HepG2 (cell line): ENCODE results near the gene DNAJA2. TPM values are rescaled to one million over a fixed set of nuclear protein-coding genes. Genes with fewer than 3 reads are reported as not detected.

Experiments
- CCDC6 ChIP-seq: sonication (generic); formaldehyde crosslinking; IDR thresholded peaks from 2 replicates; pipeline ENCODE4 v1.8.1; 2022; ENCODE audit warnings: mild to moderate bottlenecking, missing genetic modification reagents, moderate library complexity
- FOXK2 ChIP-seq: fragments of 450-650 bp; IDR thresholded peaks from 2 replicates; pipeline ENCODE4 v1.6.1; 2016
- GZF1 ChIP-seq: sonication (generic); formaldehyde crosslinking; IDR thresholded peaks from 2 replicates; pipeline ENCODE4 v1.5.1; 2020; ENCODE audit warnings: mild to moderate bottlenecking, missing genetic modification reagents
- MXI1 ChIP-seq: IDR thresholded peaks from 3 replicates; pipeline ENCODE4 v1.6.1; 2012; ENCODE audit warnings: low read depth, low read length, inconsistent platforms, borderline replicate concordance
- POLR2AphosphoS2 ChIP-seq: IDR thresholded peaks from 2 replicates; pipeline ENCODE4 v1.6.1; 2011; ENCODE audit warnings: low read depth, low read length, improper control_type of control experiment
- SNRNP70 ChIP-seq: fragments of 200-400 bp; formaldehyde crosslinking; IDR thresholded peaks from 2 replicates; pipeline ENCODE4 v1.6.1; 2017; ENCODE audit warnings: mild to moderate bottlenecking, low read depth, low read length, moderate library complexity
- TCF12 ChIP-seq, 2 experiments: fragments of 450-650 bp in 1 of 2; sonication (generic) in 1 of 2; formaldehyde crosslinking in 1 of 2; IDR thresholded peaks; 2 replicates each; pipeline versions ENCODE4 v1.6.1 to v1.8.0; 2017 to 2022; ENCODE audit warnings: antibody characterized with exemption in 1 of 2, mild to moderate bottlenecking in 1 of 2, missing genetic modification reagents in 1 of 2, moderate library complexity in 1 of 2
- YY1 ChIP-seq: IDR thresholded peaks from 2 replicates; pipeline ENCODE4 v1.6.1; 2011; ENCODE audit warnings: low read length, low read depth, moderate library complexity, mild to moderate bottlenecking; ENCODE audit not compliant: insufficient read depth, insufficient replicate concordance
- ZBTB42 ChIP-seq: sonication (generic); formaldehyde crosslinking; IDR thresholded peaks from 2 replicates; pipeline ENCODE4 v1.5.0; 2020; ENCODE audit warnings: mild to moderate bottlenecking, missing genetic modification reagents
- ZFP36L1 ChIP-seq: sonication (generic); formaldehyde crosslinking; IDR thresholded peaks from 2 replicates; pipeline ENCODE4 v1.8.0; 2022; ENCODE audit warnings: mild to moderate bottlenecking, missing genetic modification reagents, moderate library complexity
- ZMYM3 ChIP-seq: sonication (generic); formaldehyde crosslinking; IDR thresholded peaks from 2 replicates; pipeline ENCODE4 v1.5.1; 2020; ENCODE audit warnings: mild to moderate bottlenecking, missing genetic modification reagents
- ZNF101 ChIP-seq: sonication (generic); formaldehyde crosslinking; IDR thresholded peaks from 2 replicates; pipeline ENCODE4 v1.4.0; 2020; ENCODE audit warnings: mild to moderate bottlenecking, low read depth, missing genetic modification reagents, borderline replicate concordance
- ZNF333 ChIP-seq: sonication (generic); formaldehyde crosslinking; IDR thresholded peaks from 2 replicates; pipeline ENCODE4 v1.4.0; 2020; ENCODE audit warnings: mild to moderate bottlenecking, missing genetic modification reagents, borderline replicate concordance
- ZNF644 ChIP-seq: IDR thresholded peaks from 2 replicates; pipeline ENCODE4 v1.6.1; 2016; ENCODE audit warnings: low read depth
- ZNF766 ChIP-seq: sonication (generic); formaldehyde crosslinking; IDR thresholded peaks from 2 replicates; pipeline ENCODE4 v1.5.0; 2020; ENCODE audit warnings: missing genetic modification reagents, borderline replicate concordance
- ZNF776 ChIP-seq: sonication (generic); formaldehyde crosslinking; IDR thresholded peaks from 2 replicates; pipeline ENCODE4 v1.4.0; 2020; ENCODE audit warnings: mild to moderate bottlenecking, missing genetic modification reagents
- ZNF781 ChIP-seq: sonication (generic); formaldehyde crosslinking; IDR thresholded peaks from 2 replicates; pipeline ENCODE4 v1.5.1; 2020; ENCODE audit warnings: borderline replicate concordance, mild to moderate bottlenecking, missing genetic modification reagents; ENCODE audit errors: not compliant biosample characterization
- polyA plus RNA-seq, 8 experiments: library from polyadenylated mRNA; depleted of rRNA in 3 of 8; stranded (reverse) in 7 of 8; unstranded in 1 of 8; fragments of >200 nt; fragmentation: Illumina TruSeq in 4 of 8; extraction: Trizol in 4 of 8; gene quantifications; 2 replicates each; pipeline versions ENCODE4 v1.2.1 to v1.2.3, GENCODE V29; 2011 to 2016; ENCODE audit warnings: low read depth in 4 of 8, missing spikeins in 1 of 8, mixed read lengths in 1 of 8; ENCODE audit not compliant: insufficient read depth in 1 of 8
- total RNA-seq, 5 experiments: library from RNA; depleted of rRNA; stranded (reverse); fragments of >200 nt; fragmentation: Illumina TruSeq; extraction: Trizol; gene quantifications; 2 replicates each; pipeline ENCODE4 v1.2.3, GENCODE V29; 2016; ENCODE audit warnings: low read depth in 1 of 5
- TF ChIP-seq, protein P1 (sequence below): sonication (generic); formaldehyde crosslinking; IDR thresholded peaks from 2 replicates; pipeline ENCODE4 v1.5.1; 2020; ENCODE audit warnings: mild to moderate bottlenecking, missing genetic modification reagents, moderate library complexity
- TF ChIP-seq, protein P2 (sequence below): sonication (generic); formaldehyde crosslinking; IDR thresholded peaks from 2 replicates; pipeline ENCODE4 v1.4.0; 2020; ENCODE audit warnings: mild to moderate bottlenecking, missing genetic modification reagents
- TF ChIP-seq, protein P3 (sequence below): sonication (generic); formaldehyde crosslinking; IDR thresholded peaks from 2 replicates; pipeline ENCODE4 v1.8.1; 2022; ENCODE audit warnings: low read depth, mild to moderate bottlenecking, missing genetic modification reagents
- TF ChIP-seq, protein P4 (sequence below): sonication (generic); formaldehyde crosslinking; IDR thresholded peaks from 2 replicates; pipeline ENCODE4 v1.4.0; 2020; ENCODE audit warnings: missing genetic modification reagents

Gene DNAJA2
- total and polyA plus RNA-seq, 2 of the 13 experiments (the other 11 are each of a cell fraction or from before 2014, with no cell fraction given), result 25.4 to 176 TPM

DNA sequence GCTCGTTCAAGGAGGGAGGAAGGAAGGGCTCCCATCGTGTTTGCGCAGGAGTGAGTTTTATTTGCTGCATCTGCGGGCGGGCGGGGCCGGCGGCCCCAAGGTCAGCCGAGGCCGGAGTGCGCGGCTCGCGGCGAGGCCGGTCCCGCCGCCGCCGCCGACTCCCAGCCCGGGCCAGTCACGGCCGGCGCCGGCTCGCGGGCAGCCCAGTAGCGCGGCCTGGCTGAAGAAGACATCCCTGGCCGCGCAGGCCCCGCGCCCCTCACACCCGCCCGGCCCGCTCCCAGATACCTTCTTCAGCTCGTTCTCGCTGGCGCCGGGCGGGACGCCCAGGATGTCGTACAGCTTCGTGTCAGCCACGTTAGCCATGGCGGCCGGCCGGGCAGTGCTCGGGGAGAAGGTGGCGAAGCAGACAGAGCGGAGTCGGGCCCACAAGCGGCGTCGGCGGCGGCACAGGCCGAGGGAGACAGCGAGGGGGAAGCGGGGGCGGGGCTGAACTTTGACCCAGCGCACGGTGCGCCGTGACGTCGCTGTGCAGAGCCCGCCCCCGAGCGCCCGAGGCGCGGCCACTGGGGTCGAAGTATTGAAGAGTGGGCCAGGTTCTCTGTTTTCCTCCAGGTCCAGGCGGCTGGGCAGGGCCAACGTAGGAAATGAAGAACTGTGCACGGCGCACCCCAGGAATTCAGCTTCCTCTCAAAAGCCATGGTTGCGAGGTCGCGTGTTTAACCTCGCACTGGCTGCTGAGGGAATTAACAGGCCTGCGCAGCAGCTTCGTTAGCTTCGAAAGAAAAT lies at the start of gene DNAJA2 (continued):
- TF ChIP-seq SNRNP70 (no peak), ZNF644 (CRISPR knock-in tag) (no peak), ZFP36L1 (CRISPR knock-in tag) (peak; percentile 91), ZNF781 (peak; percentile 88), ZNF333 (no peak), POLR2AphosphoS2 (peak; percentile 64; the same call in 1 of the 2 replicates), ZNF776 (peak; percentile 60; the same call in 1 of the 2 replicates), ZMYM3 (CRISPR knock-in tag) (peak; percentile 76; the same call in 1 of the 2 replicates), ZNF101 (CRISPR knock-in tag) (no peak), CCDC6 (peak; percentile 85; the same call in 1 of the 2 replicates), ZBTB42 (CRISPR knock-in tag) (0 out of 2 replicates have a peak, but pooled peaks have one; percentile 80), YY1 (peak; percentile 59), TCF12 (IDR thresholded peaks at IDR 0.05) (no peak), TCF12 (CRISPR knock-in tag; IDR thresholded peaks at IDR 0.05) (no peak), FOXK2 (no peak), ZNF766 (CRISPR knock-in tag) (peak; percentile 97), MXI1 (peak; percentile 64; the same call in 1 of the 3 replicates), GZF1 (CRISPR knock-in tag) (peak; percentile 80)
- TF ChIP-seq, protein P1, sequence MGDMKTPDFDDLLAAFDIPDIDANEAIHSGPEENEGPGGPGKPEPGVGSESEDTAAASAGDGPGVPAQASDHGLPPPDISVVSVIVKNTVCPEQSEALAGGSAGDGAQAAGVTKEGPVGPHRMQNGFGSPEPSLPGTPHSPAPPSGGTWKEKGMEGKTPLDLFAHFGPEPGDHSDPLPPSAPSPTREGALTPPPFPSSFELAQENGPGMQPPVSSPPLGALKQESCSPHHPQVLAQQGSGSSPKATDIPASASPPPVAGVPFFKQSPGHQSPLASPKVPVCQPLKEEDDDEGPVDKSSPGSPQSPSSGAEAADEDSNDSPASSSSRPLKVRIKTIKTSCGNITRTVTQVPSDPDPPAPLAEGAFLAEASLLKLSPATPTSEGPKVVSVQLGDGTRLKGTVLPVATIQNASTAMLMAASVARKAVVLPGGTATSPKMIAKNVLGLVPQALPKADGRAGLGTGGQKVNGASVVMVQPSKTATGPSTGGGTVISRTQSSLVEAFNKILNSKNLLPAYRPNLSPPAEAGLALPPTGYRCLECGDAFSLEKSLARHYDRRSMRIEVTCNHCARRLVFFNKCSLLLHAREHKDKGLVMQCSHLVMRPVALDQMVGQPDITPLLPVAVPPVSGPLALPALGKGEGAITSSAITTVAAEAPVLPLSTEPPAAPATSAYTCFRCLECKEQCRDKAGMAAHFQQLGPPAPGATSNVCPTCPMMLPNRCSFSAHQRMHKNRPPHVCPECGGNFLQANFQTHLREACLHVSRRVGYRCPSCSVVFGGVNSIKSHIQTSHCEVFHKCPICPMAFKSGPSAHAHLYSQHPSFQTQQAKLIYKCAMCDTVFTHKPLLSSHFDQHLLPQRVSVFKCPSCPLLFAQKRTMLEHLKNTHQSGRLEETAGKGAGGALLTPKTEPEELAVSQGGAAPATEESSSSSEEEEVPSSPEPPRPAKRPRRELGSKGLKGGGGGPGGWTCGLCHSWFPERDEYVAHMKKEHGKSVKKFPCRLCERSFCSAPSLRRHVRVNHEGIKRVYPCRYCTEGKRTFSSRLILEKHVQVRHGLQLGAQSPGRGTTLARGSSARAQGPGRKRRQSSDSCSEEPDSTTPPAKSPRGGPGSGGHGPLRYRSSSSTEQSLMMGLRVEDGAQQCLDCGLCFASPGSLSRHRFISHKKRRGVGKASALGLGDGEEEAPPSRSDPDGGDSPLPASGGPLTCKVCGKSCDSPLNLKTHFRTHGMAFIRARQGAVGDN (CRISPR knock-in tag), result peak; percentile 98
- TF ChIP-seq, protein P2, sequence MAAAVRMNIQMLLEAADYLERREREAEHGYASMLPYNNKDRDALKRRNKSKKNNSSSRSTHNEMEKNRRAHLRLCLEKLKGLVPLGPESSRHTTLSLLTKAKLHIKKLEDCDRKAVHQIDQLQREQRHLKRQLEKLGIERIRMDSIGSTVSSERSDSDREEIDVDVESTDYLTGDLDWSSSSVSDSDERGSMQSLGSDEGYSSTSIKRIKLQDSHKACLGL (CRISPR knock-in tag), result peak; percentile 68; the same call in 1 of the 2 replicates
- TF ChIP-seq, protein P3, sequence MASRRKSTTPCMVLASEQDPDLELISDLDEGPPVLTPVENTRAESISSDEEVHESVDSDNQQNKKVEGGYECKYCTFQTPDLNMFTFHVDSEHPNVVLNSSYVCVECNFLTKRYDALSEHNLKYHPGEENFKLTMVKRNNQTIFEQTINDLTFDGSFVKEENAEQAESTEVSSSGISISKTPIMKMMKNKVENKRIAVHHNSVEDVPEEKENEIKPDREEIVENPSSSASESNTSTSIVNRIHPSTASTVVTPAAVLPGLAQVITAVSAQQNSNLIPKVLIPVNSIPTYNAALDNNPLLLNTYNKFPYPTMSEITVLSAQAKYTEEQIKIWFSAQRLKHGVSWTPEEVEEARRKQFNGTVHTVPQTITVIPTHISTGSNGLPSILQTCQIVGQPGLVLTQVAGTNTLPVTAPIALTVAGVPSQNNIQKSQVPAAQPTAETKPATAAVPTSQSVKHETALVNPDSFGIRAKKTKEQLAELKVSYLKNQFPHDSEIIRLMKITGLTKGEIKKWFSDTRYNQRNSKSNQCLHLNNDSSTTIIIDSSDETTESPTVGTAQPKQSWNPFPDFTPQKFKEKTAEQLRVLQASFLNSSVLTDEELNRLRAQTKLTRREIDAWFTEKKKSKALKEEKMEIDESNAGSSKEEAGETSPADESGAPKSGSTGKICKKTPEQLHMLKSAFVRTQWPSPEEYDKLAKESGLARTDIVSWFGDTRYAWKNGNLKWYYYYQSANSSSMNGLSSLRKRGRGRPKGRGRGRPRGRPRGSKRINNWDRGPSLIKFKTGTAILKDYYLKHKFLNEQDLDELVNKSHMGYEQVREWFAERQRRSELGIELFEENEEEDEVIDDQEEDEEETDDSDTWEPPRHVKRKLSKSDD (CRISPR knock-in tag), result peak; percentile 60; the same call in 1 of the 2 replicates
- TF ChIP-seq, protein P4, sequence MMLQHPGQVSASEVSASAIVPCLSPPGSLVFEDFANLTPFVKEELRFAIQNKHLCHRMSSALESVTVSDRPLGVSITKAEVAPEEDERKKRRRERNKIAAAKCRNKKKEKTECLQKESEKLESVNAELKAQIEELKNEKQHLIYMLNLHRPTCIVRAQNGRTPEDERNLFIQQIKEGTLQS (CRISPR knock-in tag), result no peak; the same call in none of the 2 replicates
